Nephron progenitor cell (in vitro differentiated cells): ENCODE results near the gene KTN1.

Source experiments
- DNase-seq: peaks from one replicate; pipeline ENCODE4 v3.0.0; 2021
- H3K27ac Mint-ChIP-seq: 2 replicates; pipeline ENCODE4 v1.8.0; 2021; ENCODE audit warnings: mild to moderate bottlenecking, moderate library complexity, mixed read lengths
- H3K27me3 Mint-ChIP-seq: 2 replicates; pipeline ENCODE4 v1.8.0; 2021; ENCODE audit warnings: mild to moderate bottlenecking, low read depth, mixed read lengths; ENCODE audit not compliant: poor library complexity
- H3K36me3 Mint-ChIP-seq: 2 replicates; pipeline ENCODE4 v1.8.0; 2021; ENCODE audit warnings: low read depth, mixed read lengths
- H3K4me1 Mint-ChIP-seq: 2 replicates; pipeline ENCODE4 v1.8.0; 2021; ENCODE audit warnings: mixed read lengths
- H3K4me3 Mint-ChIP-seq: 2 replicates; pipeline ENCODE4 v1.8.0; 2021; ENCODE audit warnings: mild to moderate bottlenecking, moderate library complexity, mixed read lengths
- H3K9me3 Mint-ChIP-seq: 2 replicates; pipeline ENCODE4 v1.8.0; 2021; ENCODE audit warnings: mild to moderate bottlenecking, moderate library complexity, mixed read lengths
- TF ChIP-seq, protein P1 (sequence below): fragments of 200-600 bp; sonication (generic); IDR thresholded peaks from 2 replicates; pipeline ENCODE4 v1.5.0; 2021; ENCODE audit warnings: antibody characterized with exemption

Gene KTN1

DNA sequence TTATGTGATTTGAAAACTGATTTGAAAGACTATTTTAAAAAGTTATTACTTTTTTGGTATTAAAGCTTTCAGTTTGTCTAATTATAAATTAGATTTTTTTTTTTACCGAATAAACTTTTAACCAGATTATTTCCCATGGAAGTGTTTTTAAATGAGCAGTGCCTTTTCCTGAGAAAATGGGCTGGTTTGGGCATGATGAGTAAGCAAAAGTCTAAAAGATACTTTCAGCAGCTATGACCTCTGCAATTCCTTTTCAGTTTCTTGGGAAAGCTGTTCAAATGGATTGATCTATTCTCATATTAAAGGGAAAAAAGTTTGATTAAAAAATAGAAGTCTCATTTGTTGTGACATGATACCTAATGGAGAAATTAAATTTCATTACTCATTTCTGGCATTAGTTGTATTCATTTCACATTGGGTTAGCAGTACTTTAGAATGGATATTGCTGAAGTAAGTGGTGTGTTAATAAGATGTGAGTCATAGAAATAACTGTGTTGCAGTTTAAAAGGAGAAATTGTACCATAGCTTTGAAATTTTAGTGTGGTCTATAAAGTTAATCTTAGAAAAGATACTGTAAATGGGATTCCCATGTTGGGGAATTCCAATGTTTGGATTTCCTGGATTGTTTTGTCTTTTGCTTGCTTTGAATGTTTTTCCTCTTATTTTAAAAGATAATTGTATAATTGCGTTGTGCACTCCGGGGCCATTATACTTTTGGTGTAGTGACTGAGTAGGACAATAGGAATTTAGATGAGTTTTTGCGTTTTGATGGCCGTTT is 21.0 kb downstream of the KTN1 start:
- Mint-ChIP-seq H3K27me3 (no peaks in the 10 kb centered on the region), H3K27ac (no peak overlapping the region), H3K9me3 (peaks cover 31% of the 10 kb centered on the region), H3K4me3 (no peak overlapping the region), H3K36me3 (peaks cover 36% of the 10 kb centered on the region), H3K4me1 (no peaks in the 10 kb centered on the region)
- TF ChIP-seq, protein P1, sequence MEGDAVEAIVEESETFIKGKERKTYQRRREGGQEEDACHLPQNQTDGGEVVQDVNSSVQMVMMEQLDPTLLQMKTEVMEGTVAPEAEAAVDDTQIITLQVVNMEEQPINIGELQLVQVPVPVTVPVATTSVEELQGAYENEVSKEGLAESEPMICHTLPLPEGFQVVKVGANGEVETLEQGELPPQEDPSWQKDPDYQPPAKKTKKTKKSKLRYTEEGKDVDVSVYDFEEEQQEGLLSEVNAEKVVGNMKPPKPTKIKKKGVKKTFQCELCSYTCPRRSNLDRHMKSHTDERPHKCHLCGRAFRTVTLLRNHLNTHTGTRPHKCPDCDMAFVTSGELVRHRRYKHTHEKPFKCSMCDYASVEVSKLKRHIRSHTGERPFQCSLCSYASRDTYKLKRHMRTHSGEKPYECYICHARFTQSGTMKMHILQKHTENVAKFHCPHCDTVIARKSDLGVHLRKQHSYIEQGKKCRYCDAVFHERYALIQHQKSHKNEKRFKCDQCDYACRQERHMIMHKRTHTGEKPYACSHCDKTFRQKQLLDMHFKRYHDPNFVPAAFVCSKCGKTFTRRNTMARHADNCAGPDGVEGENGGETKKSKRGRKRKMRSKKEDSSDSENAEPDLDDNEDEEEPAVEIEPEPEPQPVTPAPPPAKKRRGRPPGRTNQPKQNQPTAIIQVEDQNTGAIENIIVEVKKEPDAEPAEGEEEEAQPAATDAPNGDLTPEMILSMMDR: no peak
- DNase-seq: no peak

DNA sequence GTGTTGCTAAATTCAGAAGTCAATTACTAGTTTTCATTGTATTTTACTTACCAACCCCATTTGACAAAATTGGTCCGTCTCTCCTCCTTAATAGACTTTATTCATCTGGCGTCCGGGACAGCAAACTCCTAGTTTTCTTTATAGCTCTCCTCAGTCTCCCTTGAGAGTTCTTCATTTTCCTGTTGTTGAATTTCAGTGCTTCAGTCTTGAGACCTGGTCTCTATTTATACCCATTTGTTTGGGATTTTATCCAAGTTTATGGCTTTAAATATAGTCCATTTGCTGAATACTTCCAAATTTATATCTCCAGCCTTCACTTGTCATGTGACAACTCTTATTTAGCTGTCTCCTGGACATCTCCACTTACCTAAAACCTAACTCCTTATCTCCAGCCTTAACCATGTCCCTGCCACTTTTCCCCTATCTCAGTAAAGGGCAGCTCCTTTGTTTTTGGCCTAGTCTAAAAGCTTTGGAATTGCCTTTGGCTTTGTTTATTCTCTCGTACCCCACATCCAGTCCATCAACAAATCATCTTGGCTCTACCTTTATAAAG is 23.5 kb downstream of the KTN1 start:
- DNase-seq: no peak
- no peak overlapping the region for H3K27ac Mint-ChIP-seq
- peaks cover 22% of the 10 kb centered on the region for H3K36me3 Mint-ChIP-seq
- TF ChIP-seq, protein P1: no peak
- H3K9me3 Mint-ChIP-seq: peaks cover 12% of the 10 kb centered on the region
- no peaks in the 10 kb centered on the region for H3K27me3 Mint-ChIP-seq
- H3K4me3 Mint-ChIP-seq: no peak overlapping the region
- peaks cover 9% of the 10 kb centered on the region for H3K4me1 Mint-ChIP-seq

DNA sequence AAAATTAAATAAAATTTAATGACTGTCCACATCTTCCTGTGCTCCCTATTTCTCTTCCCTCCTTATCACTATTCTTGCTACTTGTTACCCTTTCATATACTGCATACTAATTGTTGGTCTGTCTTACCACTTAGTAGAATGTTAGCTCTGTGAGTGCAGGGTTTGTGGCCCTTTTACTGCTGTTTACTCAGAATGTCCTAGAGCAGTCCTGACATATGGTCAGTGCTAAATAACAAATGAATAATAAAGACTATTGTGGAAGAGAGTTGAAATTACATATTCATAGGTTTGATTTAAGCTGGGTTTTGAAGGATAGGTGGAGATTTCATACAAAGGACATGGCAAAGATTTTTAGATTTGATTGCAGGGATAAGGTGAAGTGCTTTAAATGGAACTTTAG is 24.5 kb downstream of the KTN1 start:
- Mint-ChIP-seq H3K9me3 (peaks cover 4% of the 10 kb centered on the region), H3K4me3 (no peak overlapping the region), H3K36me3 (peaks cover 19% of the 10 kb centered on the region), H3K27ac (no peak overlapping the region), H3K4me1 (peaks cover 13% of the 10 kb centered on the region), H3K27me3 (no peaks in the 10 kb centered on the region)
- DNase-seq: no peak
- TF ChIP-seq, protein P1: no peak

DNA sequence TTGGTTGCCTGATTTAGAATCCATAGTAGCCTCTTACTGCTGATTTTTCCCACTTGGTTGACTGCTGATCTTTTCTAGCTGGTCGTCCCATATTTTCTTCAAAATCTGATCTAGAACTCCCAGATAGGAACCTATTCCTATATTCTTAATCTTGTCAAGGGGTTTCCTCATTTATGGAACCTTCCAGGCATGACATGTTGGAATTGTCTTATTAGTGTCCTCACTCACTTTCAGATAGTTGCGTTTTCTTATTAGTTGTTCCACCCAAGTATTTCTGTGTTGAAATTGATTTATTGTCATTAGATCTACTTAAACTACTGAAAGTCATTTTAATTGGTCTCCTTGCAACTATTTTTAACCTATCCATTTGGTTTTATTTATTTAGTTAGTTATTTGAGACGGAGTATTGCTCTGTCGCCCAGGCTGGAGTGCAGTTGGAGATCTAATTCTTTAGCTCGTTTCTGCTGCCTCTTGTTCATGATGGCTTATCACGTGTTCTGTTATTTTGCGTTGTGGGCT is 25.0 kb downstream of the KTN1 start:
- peaks cover 4% of the 10 kb centered on the region for H3K9me3 Mint-ChIP-seq
- no peaks in the 10 kb centered on the region for H3K27me3 Mint-ChIP-seq
- H3K4me3 Mint-ChIP-seq: no peak overlapping the region
- DNase-seq: no peak
- H3K36me3 Mint-ChIP-seq: peaks cover 21% of the 10 kb centered on the region
- H3K4me1 Mint-ChIP-seq: peaks cover 13% of the 10 kb centered on the region
- no peak overlapping the region for H3K27ac Mint-ChIP-seq
- TF ChIP-seq, protein P1: no peak

DNA sequence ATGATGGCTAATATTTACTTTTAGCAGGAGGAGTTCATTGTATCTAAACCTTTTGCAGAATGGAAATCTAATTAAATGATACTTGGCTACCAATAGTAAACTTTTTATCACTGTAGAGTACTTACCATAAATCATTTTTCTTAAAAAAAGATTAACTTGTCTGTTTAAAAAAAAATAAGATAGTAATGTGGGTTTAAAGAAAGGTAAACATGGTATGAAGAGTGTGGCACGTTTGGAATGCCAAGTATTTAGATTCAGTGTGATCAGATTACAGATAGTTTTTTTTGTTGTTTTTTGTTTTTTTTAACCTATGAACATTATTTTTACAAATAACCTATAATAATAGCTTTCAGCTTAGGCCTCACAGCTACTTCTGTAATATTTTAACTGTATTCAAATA is 25.8 kb downstream of the KTN1 start:
- Mint-ChIP-seq H3K4me3 (no peak overlapping the region), H3K9me3 (no peaks in the 10 kb centered on the region), H3K36me3 (peaks cover 16% of the 10 kb centered on the region), H3K27me3 (no peaks in the 10 kb centered on the region), H3K27ac (no peak overlapping the region), H3K4me1 (peaks cover 13% of the 10 kb centered on the region)
- TF ChIP-seq, protein P1: no peak
- no peak for DNase-seq
